Inferior parietal cortex (tissue), 1 donor: Measurements from ENCODE around the gene CRBN.

ENCODE experiments used
- DNase-seq: peaks from one replicate; pipeline ENCODE4 v3.0.0-alpha.2; 2016; ENCODE audit errors: extremely low spot score

CRBN gene

DNA sequence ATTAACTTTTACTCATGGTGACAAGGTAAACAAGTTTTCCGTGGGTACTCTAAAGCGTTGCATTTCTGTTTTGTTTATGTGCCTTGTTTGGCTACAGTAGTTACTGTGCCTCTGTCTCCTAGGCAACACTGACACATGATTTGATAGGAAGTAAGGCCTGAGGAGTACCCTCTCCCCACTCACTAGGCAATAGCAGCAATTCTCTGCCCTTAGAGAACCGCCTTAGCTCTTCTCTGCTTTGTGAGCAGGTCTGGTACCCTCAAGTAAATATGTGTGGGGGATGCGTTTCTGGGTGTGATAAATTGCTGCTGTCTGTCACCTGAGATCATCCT is 69.2 kb downstream of the CRBN start, which contains the start of gene IL5RA:
Gene IL5RA (minus strand): TSS at position 76 of the 332 bp plus-strand sequence. CDS start 5,390 bp downstream, outside the sequence.
- DNase-seq = no peak

- DNase-seq = no peak
These were observed 69.8 kb downstream of the CRBN start for GRCh38 chr3:3109407-3110298.

DNA sequence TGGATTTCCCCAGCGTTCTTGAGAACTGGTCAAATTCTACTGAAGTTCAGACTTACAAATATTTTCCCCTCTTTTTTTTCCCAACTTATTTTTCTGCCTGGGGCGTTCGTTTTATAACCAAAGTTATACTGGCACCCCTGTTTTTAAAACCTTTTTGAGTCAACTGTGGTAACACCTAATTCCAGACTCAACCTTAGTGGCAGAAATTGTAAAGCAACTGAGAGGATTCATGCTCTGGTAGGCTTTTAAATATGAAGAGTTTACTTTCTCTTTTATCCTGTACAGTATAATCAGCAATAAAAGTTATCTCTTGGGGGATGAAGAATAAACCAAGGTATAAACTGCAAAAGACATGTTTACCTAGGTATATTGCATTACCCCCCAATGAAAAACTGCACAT is 71.6 kb downstream of the CRBN start:
- DNase-seq = no peak

DNA sequence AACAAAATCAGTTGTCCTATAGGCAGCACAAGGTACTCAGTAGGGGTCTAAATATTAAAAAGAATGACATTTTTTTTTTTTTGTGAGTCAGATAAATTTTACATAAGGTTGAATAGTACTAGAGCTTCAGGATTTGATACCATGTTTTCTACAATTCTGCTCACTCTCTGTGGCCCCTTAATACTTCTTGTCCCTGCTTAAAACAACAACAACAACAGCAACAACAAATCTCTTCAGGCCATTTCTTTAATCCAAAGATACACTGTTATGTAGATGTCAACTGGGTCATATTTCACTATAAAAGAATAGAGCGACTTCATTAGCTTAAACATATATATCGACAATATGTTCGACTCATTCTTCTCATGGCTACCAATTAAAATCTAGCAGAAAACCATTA is 72.3 kb downstream of the CRBN start:
- DNase-seq = no peak

DNA sequence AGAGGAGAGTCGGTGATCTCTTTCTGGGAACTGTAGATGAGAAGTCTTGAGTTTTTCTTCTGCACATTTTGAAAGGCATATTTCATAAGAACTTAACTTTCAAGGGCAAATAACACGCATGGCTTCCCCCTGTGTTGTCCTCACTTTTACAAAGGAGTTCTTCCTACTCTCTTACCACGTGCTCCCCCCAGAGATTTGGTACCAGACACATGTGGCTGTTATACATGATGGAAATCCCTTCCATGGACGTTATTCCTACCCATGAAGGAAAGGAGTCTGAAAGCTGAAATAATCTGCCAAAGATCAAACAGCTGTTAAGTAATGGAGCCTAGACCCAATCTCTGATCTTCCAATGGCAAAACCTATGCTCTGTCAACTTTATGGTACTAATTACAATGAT is 73.7 kb downstream of the CRBN start:
- no peak for DNase-seq

DNA sequence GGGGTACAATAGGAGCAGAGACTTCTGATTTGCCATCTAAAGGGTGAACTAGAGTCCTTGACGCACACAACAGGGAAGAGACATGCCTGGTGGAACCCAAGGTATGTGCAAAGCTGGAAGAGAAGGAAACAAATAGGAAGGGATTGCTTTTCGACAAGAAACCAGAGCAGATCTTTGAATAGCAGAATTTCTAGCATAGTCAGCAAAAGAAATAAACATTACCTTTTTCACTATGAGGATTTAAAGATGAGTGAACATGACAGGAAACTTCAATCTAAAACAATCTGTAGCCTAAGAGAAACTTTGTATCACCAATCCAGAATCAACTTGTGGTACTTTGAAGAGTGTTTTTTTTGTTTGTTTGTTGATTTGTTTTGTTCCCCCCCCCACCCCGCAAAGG is 74.2 kb downstream of the CRBN start:
- DNase-seq = no peak

GRCh38 chr3:3102751-3103150 is 76.7 kb downstream of the CRBN start:
- DNase-seq = no peak

DNA sequence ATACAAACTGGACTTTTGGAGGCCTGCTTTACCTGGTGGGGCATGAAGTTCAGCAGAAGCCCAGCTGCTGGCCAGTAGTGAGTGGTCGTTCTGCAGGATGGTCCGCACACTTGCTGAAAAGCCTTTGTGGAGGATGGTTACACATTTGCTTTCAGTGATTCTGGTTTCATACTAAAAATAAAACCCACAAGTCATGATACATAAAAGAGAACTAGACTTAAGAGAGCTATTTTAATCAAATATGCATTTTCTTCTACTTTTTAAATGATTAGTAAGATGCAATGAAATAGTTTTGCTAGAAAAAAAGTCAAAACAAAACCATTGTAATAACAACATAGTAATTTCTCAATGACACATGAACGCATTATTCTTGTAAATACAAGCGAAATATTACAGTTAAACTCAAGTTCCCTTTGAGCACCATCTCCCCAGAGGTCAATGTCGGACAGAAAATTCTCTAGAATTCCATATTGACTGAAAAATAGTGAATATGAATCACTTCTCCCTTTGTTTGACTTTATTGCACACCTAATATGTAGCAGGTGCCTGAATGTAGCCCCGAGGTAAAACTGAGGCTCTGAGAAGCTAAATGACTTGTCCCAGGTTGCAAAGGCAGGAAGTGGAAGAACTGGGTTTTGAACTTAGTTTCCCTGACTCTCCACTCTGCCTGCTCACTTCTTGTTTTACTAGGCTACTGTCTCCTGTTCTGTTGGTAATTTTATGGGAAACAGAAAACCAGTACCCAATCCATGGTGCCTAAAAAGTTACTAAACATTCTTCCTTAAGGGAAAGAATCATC is 77.6 kb downstream of the CRBN start:
- DNase-seq = no peak
